ENCODE measurements around the gene ING3. TPM values are rescaled to one million over a fixed set of nuclear protein-coding genes. Genes with fewer than 3 reads are reported as not detected.

The ING3 gene
- total and polyA plus RNA-seq, 9 of the 15 experiments (the other 6 are each of a cell fraction or from before 2014, with no cell fraction given): 22.8 to 233 (median 50.4) TPM

- no peak overlapping the region for H3K4me3 ChIP-seq
- no peaks in the 10 kb centered on the region for H3K9me1 ChIP-seq (ENCODE audit: control insufficient read depth, insufficient read depth, low read length)
- H3K9me3 ChIP-seq (replicated peaks; ENCODE audit: control insufficient read depth, insufficient read depth, low read depth, low read length): no peaks in the 10 kb centered on the region
- ChIA-PET POLR2A (interaction anchor here (1.2 kb wide), 1 partner anchor 11 kb away, joined by 5 read pairs; the partner anchor contains the start of gene ING3), CTCF (ENCODE audit: low intra/inter-chr PET ratio) (no interaction called here)
- no peak for ATAC-seq
- WGBS (ENCODE audit: insufficient coverage, low coverage, missing lambda C conversion rate): 21% methylated on average over 3 of the region's 3 CpGs
- H4K20me1 ChIP-seq (replicated peaks; ENCODE audit: control insufficient read depth, insufficient read depth, low read length): no peaks in the 10 kb centered on the region
- TF ChIP-seq MAFG (tag; conservative IDR thresholded peaks at IDR 0.05) (peak; percentile 25; the same call in 1 of the 2 replicates), ZNF316 (IDR thresholded peaks at IDR 0.05) (peak; percentile 85), STAT5B (CRISPR knock-in tag; IDR thresholded peaks at IDR 0.05) (no peak), ZNF263 (CRISPR knock-in tag; IDR thresholded peaks at IDR 0.05; ENCODE audit: borderline replicate concordance) (no peak), ZNF449 (CRISPR knock-in tag; IDR thresholded peaks at IDR 0.05) (no peak), C11orf30 (IDR thresholded peaks at IDR 0.05; ENCODE audit: low read depth) (peak; percentile 69; the same call in 1 of the 2 replicates), MTF1 (CRISPR knock-in tag; IDR thresholded peaks at IDR 0.05; ENCODE audit: borderline replicate concordance) (no peak)
- no peaks in the 10 kb centered on the region; a peak in 1 of 5 replicates for H3K27me3 ChIP-seq (ENCODE audit: control insufficient read depth in 2 of 2, insufficient read depth in 2 of 2, low read length in 2 of 2)
- intact Hi-C loops (cut with micrococcal nuclease) (no loop called here), in situ Hi-C loops (cut with MboI) (no loop called here)
- no TSS peak for BruUV-seq (replicated peaks)
- H2AFZ ChIP-seq (ENCODE audit: low read depth, low read length): no peak overlapping the region
- H3K36me3 ChIP-seq (ENCODE audit: control insufficient read depth, insufficient read depth, low read length): no peaks in the 10 kb centered on the region
- H3K79me2 ChIP-seq (ENCODE audit: control insufficient read depth, insufficient read depth, low read length): no peaks in the 10 kb centered on the region
- H3K4me1 ChIP-seq (replicated peaks in 1 of 2; ENCODE audit: control insufficient read depth in 2 of 2, insufficient read depth in 2 of 2, low read length in 2 of 2): no peaks in the 10 kb centered on the region
- FAIRE-seq: no peak
- H3K4me2 ChIP-seq (ENCODE audit: insufficient read depth, low read length): no peak overlapping the region
- H3K9ac ChIP-seq (ENCODE audit: insufficient read depth in 1 of 2, low read depth in 2 of 2, low read length in 2 of 2): no peak overlapping the region
- H3K27ac ChIP-seq (ENCODE audit: extremely low read depth, low read depth, low read length): no peak overlapping the region
- DNase-seq (ENCODE audit: extremely low read depth in 1 of 4, low spot score in 3 of 4): no peak
Measured at GRCh38 chr7:120939345-120939744, 11.2 kb upstream of the ING3 start.
